ENCODE measurements around the gene NTRK3. TPM values are rescaled to one million over a fixed set of nuclear protein-coding genes. Genes with fewer than 3 reads are reported as not detected.

Gene NTRK3
- total and polyA plus RNA-seq, 2 donors (not counting 3 experiments of a cell fraction or from before 2014, with no cell fraction given), result not detected

- ChIA-PET CTCF (no interaction called here), POLR2A (no interaction called here)
- DNase-seq (ENCODE audit: low read depth, low spot score), result no peak
- Histone ChIP-seq H3K36me3 (ENCODE audit: control insufficient read depth in 2 of 2, extremely low read depth in 1 of 2, insufficient read depth in 2 of 2, low read length in 2 of 2) (no peaks in the 10 kb centered on the region), H3K4me2 (ENCODE audit: insufficient read depth, low read length) (no peak overlapping the region), H3K9me3 (replicated peaks; ENCODE audit: control insufficient read depth, insufficient read depth, low read length) (no peaks in the 10 kb centered on the region), H2AFZ (ENCODE audit: low read depth, low read length) (no peak overlapping the region), H3K4me3 (replicated peaks in 1 of 3; ENCODE audit: insufficient read depth in 1 of 3, low read depth in 1 of 3, low read length in 3 of 3) (no peak overlapping the region), H3K4me1 (ENCODE audit: control insufficient read depth, extremely low read depth, insufficient read depth, low read length) (no peaks in the 10 kb centered on the region), H3K27me3 (ENCODE audit: control insufficient read depth in 2 of 2, insufficient read depth in 2 of 2, low read length in 2 of 2) (no peaks in the 10 kb centered on the region), H4K20me1 (replicated peaks; ENCODE audit: control insufficient read depth, extremely low read depth, insufficient read depth, low read length) (no peaks in the 10 kb centered on the region), H3K27ac (ENCODE audit: insufficient read depth, low read depth, low read length) (no peak overlapping the region), H3K79me2 (ENCODE audit: control insufficient read depth, insufficient read depth, low read length) (no peaks in the 10 kb centered on the region), H3K9me1 (replicated peaks; ENCODE audit: control insufficient read depth, extremely low read depth, insufficient read depth, low read length) (no peaks in the 10 kb centered on the region), H3K9ac (replicated peaks; ENCODE audit: extremely low read depth, insufficient read depth, low read length) (no peak overlapping the region)
- no peak for TF ChIP-seq MYC (IDR thresholded peaks at IDR 0.05; ENCODE audit: low read depth, low read length)
- TF ChIP-seq POLR2AphosphoS5 (IDR thresholded peaks at IDR 0.05; ENCODE audit: insufficient read depth, low read depth, low read length), result no peak
- TF ChIP-seq JUN (IDR thresholded peaks at IDR 0.05; ENCODE audit: borderline replicate concordance, insufficient read depth, insufficient read length, low read depth), result no peak
- no peak for TF ChIP-seq CTCF (IDR thresholded peaks at IDR 0.05; ENCODE audit: extremely low read depth in 1 of 2, insufficient read depth in 1 of 2, low read depth in 1 of 2, low read length in 2 of 2)
- no peak for TF ChIP-seq GATA2 (IDR thresholded peaks at IDR 0.05; ENCODE audit: insufficient read depth, insufficient read length, low read depth, low read length)
- no peak for TF ChIP-seq MAX (IDR thresholded peaks at IDR 0.05; ENCODE audit: insufficient read depth, insufficient read length)
- no peak for TF ChIP-seq FOS (IDR thresholded peaks at IDR 0.05; ENCODE audit: borderline replicate concordance, insufficient read depth, low read length)
- no peak for TF ChIP-seq EZH2 (IDR thresholded peaks at IDR 0.05; ENCODE audit: borderline replicate concordance, low read depth, low read length, severe bottlenecking)
- no peak for TF ChIP-seq POLR2A (IDR thresholded peaks at IDR 0.05; ENCODE audit: low read depth, low read length)
- no peak for FAIRE-seq
- intact Hi-C loops (cut with micrococcal nuclease) (no loop called here), dilution Hi-C loops (cut with MboI; ENCODE audit: extremely low pct_ligation_motif_present, low sequenced_read_pairs) (no loop called here)
- no TSS peak for BruUV-seq (replicated peaks)
Observed at GRCh38 chr15:88080616-88081015, 175.9 kb downstream of the NTRK3 start.

Measured in endothelial cell of umbilical vein (primary cell).